Activated T-helper 2 cell treated with anti-CD3 and anti-CD28 coated beads, Interferon-gamma antibody, Interleukin-2, Interleukin-4, amounts not matched to agents 10 μg/mL and 5 μg/mL and 100 μg/mL, durations not matched to agents 14 hours and 24 hours and 36 hours (primary cell): ENCODE measurements around the gene SDSL. TPM values are rescaled to one million over a fixed set of nuclear protein-coding genes. Genes with fewer than 3 reads are reported as not detected.

Experiments used
- DNase-seq: peaks from one replicate; pipeline ENCODE4 v3.0.0; 2021; ENCODE audit warnings: low spot score
- H3K27ac Mint-ChIP-seq: one replicate; pipeline ENCODE4 v1.8.0; 2021; ENCODE audit warnings: mixed read lengths
- H3K27me3 Mint-ChIP-seq: one replicate; pipeline ENCODE4 v1.8.0; 2021; ENCODE audit warnings: low read depth, mixed read lengths
- H3K36me3 Mint-ChIP-seq: one replicate; pipeline ENCODE4 v1.8.0; 2021; ENCODE audit warnings: low read depth, mixed read lengths
- H3K4me1 Mint-ChIP-seq: one replicate; pipeline ENCODE4 v1.8.0; 2021; ENCODE audit warnings: low read depth, mixed read lengths
- H3K4me3 Mint-ChIP-seq: one replicate; pipeline ENCODE4 v1.8.0; 2021; ENCODE audit warnings: low read depth, mild to moderate bottlenecking, moderate library complexity, mixed read lengths
- H3K9me3 Mint-ChIP-seq: one replicate; pipeline ENCODE4 v1.8.0; 2021; ENCODE audit warnings: mixed read lengths
- intact Hi-C: fragments of 100-400 bp; cut with micrococcal nuclease; formaldehyde crosslinking; loops from one replicate; pipeline ENCODE4 v1.15.1; 2023
- total RNA-seq: library from RNA; stranded (reverse); gene quantifications from 2 replicates; pipeline ENCODE4 v1.2.3, GENCODE V29; 2022

SDSL gene
- total RNA-seq, 1 donor from 2014 or later, result 0.46 TPM

DNA sequence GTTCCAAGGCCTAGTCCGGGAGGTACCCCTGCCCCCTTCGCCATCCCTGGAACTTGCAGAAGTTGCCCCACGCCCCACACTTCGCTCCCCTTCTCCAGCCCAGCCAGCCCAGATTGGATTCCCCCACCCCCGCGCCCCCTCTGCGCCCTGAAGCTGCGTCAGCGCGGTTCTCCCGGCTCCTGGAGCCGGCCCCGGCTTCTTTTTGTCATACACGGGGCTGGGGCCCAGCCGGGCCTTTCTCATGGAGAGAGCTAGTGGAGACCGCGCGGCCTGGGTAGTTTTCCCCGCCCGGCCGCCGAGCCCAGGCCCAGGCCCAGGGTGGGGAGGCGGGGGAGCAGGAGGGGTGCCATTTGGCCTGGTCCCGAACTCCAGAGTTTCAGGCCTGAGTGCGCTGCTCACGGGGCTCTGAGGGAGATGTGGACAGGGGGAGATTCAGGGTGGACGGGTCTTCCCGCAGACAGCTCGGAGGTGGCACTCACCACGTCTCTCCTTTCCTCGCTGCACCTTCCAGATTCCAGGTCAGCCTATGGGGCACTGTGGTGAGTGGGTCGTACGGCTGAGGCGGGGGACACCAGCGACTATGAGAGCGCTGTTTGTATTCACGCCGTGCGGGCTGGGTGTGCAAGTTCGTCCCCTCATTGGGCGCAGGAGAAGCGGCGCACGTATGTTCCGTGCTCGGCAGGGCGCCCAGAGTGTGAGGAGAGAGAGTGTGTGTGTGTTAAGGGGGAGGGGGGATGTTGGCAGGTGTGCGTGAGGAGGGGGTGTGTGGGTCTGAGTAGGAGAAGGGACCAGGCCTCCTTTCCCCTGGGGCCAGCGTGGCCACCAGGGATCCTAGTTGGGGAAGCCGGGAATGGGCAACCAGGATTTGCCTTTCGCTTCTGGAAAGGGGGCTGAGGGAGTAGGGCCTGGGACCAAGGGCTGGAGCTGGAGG is 50.3 kb downstream of the SDSL start:
- H3K27me3 Mint-ChIP-seq, result peaks cover 81% of the 10 kb centered on the region
- H3K4me1 Mint-ChIP-seq, result peaks cover 3% of the 10 kb centered on the region
- no peak overlapping the region for H3K27ac Mint-ChIP-seq
- no peaks in the 10 kb centered on the region for H3K36me3 Mint-ChIP-seq
- no peaks in the 10 kb centered on the region for H3K9me3 Mint-ChIP-seq
- H3K4me3 Mint-ChIP-seq, result no peak overlapping the region
- intact Hi-C loops, result no loop called here
- no peak for DNase-seq

DNA sequence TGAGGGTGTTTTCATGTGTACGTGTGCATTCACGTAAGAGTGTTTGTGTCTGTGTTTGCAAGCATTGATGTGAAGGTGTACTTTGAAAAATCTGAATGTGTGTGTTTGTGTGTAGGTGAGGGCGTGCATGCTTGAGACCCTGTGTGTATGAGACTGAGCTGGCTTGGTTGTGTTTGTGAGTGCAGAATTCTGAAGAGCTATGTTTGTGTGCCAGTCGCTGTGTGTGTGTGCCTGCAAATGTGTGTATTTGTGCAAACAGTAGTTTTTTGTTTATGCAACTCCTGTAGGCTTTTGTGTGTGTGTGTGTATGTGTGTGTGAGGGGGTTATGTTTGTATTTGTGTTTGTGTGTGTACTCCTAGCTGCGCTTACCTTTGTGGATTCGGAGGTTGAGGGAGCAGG is 51.2 kb downstream of the SDSL start:
- no peak for DNase-seq
- H3K27ac Mint-ChIP-seq, result no peak overlapping the region
- H3K4me3 Mint-ChIP-seq, result no peak overlapping the region
- peaks cover 3% of the 10 kb centered on the region for H3K4me1 Mint-ChIP-seq
- intact Hi-C loops, result no loop called here
- no peaks in the 10 kb centered on the region for H3K36me3 Mint-ChIP-seq
- H3K27me3 Mint-ChIP-seq, result peaks cover 86% of the 10 kb centered on the region
- H3K9me3 Mint-ChIP-seq, result no peaks in the 10 kb centered on the region

DNA sequence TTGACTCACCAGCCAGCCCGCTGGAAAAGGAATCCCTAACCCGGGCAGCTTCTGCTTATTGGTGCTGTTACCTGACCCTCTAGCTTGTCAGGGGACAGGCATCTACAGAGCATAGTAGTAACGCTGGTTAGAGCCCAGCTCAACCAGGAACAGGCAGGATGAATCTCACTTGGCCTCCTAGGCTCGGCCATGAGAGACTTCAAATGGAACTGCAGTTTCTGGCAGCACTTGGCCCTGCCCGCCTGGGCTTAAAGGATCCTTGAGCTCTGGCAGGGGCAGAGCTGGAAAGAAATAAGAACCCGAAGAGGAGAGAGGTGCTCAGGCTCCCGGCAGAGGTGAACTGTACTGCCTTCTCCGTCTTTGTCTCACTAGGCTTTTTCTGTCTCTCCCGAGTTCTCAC is 51.8 kb downstream of the SDSL start:
- H3K4me1 Mint-ChIP-seq, result peaks cover 3% of the 10 kb centered on the region
- H3K27ac Mint-ChIP-seq, result no peak overlapping the region
- H3K9me3 Mint-ChIP-seq, result no peaks in the 10 kb centered on the region
- H3K27me3 Mint-ChIP-seq, result peaks cover 85% of the 10 kb centered on the region
- DNase-seq, result no peak
- intact Hi-C loops, result loop anchor here (2.0 kb wide), 1 partner anchor 1221 kb away; no protein-coding TSS in a partner anchor
- no peaks in the 10 kb centered on the region for H3K36me3 Mint-ChIP-seq
- H3K4me3 Mint-ChIP-seq, result no peak overlapping the region

DNA sequence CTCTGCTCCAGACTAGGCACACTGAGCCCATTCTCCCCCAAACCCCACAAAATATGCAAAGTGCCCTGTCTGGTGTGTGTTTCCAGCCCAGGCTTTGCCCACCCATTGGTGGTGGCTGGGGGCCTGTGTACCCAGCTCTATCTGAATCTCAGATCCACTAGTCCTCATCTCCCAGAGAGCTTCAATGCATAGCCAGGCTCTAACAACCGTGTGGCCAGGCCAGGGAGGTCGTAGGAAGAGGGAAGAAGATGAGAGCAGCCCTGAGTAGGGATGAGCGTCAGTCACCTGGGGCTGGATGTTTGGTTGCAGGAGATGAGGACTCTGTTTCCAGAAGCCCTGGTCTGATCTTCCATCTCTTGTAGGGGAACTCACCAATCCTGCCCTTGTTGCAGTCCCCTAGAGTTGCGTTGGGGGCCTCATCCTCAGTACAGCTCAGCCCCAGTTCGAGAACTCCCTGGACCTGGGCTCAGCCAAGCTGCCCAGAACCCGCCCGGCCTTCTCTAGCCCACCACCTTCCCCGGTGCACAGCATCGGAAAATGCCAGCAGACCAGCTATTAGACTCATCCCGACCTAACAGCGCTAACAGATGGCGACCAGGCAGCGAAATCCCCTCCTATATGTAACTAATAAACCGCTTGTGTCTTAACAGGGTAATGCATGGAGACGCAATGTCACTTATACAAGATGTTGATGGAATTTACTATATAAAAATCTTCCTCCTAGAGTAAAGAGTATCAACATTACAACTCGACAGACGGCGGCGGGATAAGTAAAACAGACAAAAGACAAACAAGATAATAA is 52.7 kb downstream of the SDSL start:
- intact Hi-C loops, result loop anchor here (1.0 to 2.0 kb wide), 2 partner anchors 10 to 1220 kb away; no protein-coding TSS in a partner anchor
- no peaks in the 10 kb centered on the region for H3K9me3 Mint-ChIP-seq
- H3K27me3 Mint-ChIP-seq, result peaks cover 84% of the 10 kb centered on the region
- H3K4me1 Mint-ChIP-seq, result peaks cover 5% of the 10 kb centered on the region
- no peaks in the 10 kb centered on the region for H3K36me3 Mint-ChIP-seq
- H3K27ac Mint-ChIP-seq, result no peak overlapping the region
- DNase-seq, result no peak
- no peak overlapping the region for H3K4me3 Mint-ChIP-seq

DNA sequence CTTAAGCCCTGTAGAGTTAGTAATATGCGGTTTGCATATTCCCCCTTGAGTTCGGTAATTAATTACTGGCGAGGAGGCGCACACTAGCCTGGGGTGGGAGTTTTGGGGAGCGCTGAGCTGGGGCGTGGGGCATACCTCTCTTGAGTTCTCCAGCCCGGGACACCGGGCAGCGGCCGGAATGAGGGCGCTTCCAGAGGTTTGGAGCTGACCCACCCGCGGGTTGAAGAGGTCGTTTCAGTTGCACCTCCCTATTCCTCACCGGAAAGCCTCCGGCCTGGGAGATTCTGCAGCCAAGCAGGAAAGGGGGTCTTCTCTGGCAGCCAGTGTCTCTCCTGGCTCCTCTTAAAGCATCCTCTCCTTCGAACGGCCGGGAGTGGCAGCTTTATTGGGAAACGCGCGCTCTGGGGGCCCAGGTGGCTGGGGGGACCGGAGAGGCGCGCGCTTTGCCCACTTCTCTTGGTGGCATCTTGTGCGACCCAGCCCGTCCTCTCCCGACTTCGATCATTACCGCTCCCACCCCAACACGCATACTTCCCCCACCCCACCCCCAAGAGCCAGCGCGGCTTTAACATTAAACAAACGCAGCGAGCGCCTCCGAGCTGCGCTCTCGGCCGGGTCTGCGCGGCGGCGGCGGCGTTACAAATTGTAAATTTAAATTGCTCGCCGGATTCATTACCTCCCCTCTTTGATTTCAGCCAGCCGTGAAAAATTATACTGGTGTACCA is 53.4 kb downstream of the SDSL start:
- Mint-ChIP-seq H3K36me3 (no peaks in the 10 kb centered on the region), H3K4me1 (peaks cover 5% of the 10 kb centered on the region), H3K4me3 (no peak overlapping the region), H3K27ac (no peak overlapping the region), H3K9me3 (no peaks in the 10 kb centered on the region), H3K27me3 (peaks cover 86% of the 10 kb centered on the region)
- DNase-seq, result no peak
- intact Hi-C loops, result loop anchor here (1.0 to 2.0 kb wide), 2 partner anchors 10 to 1219 kb away; no protein-coding TSS in a partner anchor

DNA sequence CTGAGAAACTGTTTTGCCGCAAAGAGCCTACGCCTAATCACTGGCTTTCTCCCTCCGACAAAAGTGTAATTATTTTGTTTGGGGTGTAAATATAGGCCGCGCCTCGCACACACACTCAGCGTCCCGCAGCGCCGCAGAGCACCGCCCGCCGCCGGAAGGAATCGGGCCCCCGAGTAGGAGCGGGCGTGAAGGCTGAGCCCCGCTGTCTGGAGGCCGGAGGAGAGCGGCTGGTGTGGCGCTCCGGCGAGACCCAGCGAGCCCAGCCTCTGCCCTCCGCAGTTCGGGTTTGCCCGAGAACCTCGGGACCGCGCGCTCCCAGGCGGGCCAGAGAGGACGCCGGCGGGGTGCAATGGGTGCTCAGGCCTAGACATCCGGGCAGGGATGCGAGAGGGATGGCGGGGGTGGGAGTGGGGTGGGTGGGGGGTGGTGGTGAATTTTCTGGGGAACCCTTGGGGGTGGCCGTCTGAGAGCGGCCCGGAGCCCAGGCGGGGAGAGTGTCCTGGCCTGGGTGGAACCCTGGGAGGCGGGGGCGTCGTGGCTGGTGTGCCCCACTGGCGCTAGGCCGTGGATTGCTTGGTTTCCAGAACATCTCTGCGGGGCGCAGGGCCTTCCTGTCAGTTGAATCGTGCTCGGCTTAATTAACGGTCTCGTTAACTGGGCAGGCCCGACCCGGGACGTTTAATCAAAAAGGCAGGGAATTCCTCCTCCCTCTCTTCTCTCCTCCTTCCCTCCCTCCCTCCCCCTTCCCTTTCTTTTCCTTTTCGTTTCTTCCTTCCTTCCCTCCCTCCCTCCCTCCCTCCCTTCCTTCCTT is 54.2 kb downstream of the SDSL start:
- no peak for DNase-seq
- Mint-ChIP-seq H3K27ac (no peak overlapping the region), H3K9me3 (no peaks in the 10 kb centered on the region), H3K27me3 (peaks cover 83% of the 10 kb centered on the region), H3K4me3 (no peak overlapping the region), H3K4me1 (peaks cover 5% of the 10 kb centered on the region), H3K36me3 (no peaks in the 10 kb centered on the region)
- intact Hi-C loops, result no loop called here

DNA sequence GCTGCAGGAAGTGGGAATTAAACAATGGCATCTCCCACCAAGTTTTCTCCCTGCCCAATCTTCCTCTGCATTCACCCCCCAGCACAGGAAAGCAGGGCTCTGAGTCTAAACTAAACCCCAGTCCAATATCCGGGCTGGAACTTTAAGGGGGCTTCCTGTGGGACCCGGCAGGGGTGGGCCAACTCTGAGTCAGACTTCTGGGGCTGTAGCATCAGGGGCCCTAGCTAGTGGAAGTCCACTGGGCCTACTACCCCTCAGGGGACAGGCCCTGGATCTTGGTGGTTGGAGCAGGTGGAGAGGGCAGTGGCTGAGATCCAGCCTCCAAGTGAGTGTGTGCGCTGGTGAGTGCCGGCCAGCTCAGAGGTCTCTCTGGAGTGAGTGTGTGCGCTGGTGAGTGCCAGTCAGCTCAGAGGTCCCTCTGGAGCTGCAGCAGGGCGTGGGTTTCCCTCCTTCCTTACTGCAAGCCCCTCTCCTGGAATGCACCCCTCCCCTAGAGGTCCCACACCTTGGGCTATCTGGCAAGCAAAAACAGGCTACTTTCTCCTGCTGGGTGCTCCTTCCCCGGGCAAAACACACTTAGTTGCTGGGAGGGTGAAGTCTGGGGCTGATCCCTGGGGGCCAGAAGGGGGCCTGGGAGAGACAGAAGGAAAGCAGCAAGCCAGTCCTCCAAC is 55.1 kb downstream of the SDSL start:
- H3K4me3 Mint-ChIP-seq, result no peak overlapping the region
- peaks cover 5% of the 10 kb centered on the region for H3K4me1 Mint-ChIP-seq
- peaks cover 80% of the 10 kb centered on the region for H3K27me3 Mint-ChIP-seq
- intact Hi-C loops, result no loop called here
- H3K36me3 Mint-ChIP-seq, result no peaks in the 10 kb centered on the region
- H3K9me3 Mint-ChIP-seq, result no peaks in the 10 kb centered on the region
- no peak overlapping the region for H3K27ac Mint-ChIP-seq
- no peak for DNase-seq

DNA sequence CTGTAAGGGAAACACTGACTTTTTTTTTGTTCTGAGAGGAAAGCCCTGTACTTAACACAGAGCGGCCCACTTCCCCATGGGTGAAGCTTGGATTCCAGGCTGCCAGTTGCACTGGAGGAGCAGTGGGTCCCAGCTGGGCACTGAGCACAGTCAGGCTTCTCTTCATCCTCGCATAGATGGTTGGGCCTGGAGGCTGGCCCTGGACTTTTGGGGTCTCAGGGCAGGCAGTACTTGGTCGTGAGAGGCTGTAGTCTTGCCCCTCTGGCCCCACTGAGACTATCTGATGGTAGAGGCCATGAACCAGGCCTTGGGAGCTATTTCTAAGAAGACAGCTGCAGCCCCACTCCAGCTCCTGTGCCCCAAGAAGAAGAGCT is 55.6 kb downstream of the SDSL start:
- intact Hi-C loops, result no loop called here
- no peak overlapping the region for H3K4me3 Mint-ChIP-seq
- H3K36me3 Mint-ChIP-seq, result no peaks in the 10 kb centered on the region
- no peaks in the 10 kb centered on the region for H3K9me3 Mint-ChIP-seq
- no peak overlapping the region for H3K27ac Mint-ChIP-seq
- peaks cover 5% of the 10 kb centered on the region for H3K4me1 Mint-ChIP-seq
- DNase-seq, result no peak
- H3K27me3 Mint-ChIP-seq, result peaks cover 77% of the 10 kb centered on the region

DNA sequence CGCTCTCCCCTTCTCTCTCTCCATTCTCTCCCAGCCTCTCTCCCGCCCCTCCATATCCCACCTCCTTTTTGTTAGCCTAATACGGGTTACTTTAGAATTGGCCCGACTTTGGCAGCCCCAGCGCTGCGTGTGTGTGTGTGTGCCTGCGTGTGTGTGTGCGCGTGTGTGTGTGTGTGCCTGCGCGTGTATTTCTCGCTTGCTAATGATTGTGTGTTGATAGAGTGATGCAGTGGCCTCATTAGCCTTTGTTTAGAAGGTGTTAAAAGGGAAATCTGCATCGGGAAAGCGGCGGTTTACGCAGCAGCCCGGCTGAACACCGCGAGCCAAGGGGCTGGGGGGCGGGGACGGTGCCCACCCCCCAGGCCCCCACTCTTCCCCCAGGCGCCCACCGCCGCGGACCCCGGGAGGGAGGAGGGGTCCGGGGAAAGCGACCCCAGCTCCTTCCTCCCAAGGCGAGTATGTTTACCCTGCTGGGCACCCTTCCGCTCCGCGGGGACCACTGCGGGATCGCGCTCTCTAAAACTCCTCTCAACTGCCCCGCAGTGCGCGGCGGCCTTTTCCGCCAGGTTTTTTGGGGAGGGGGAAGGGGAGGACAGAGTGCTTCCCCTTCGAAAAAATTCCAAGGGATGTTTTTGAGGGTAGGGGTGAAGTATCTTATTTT is 56.3 kb downstream of the SDSL start:
- H3K4me3 Mint-ChIP-seq, result no peak overlapping the region
- H3K9me3 Mint-ChIP-seq, result no peaks in the 10 kb centered on the region
- peaks cover 71% of the 10 kb centered on the region for H3K27me3 Mint-ChIP-seq
- no peaks in the 10 kb centered on the region for H3K36me3 Mint-ChIP-seq
- DNase-seq, result no peak
- no peak overlapping the region for H3K27ac Mint-ChIP-seq
- intact Hi-C loops, result no loop called here
- peaks cover 5% of the 10 kb centered on the region for H3K4me1 Mint-ChIP-seq

DNA sequence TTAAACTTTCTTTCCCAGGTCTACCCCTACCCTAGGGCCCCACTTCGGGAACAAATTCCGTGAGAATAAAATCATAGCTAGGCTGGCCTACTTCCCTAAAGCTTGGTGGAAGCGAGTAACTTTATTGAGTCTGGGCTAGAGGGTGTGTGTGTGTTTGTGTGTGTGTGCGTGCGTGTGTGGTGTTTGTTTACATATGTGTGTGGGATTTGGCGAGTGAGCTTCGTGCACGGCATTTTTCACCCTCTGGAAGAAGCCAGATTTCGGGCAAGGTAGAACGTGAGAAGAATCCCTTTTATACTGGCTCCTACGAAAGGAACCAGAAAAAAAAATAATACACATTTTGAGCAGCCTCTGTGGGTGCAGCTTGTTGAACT is 57.0 kb downstream of the SDSL start:
- DNase-seq, result no peak
- intact Hi-C loops, result no loop called here
- H3K4me3 Mint-ChIP-seq, result no peak overlapping the region
- H3K27me3 Mint-ChIP-seq, result peaks cover 65% of the 10 kb centered on the region
- H3K4me1 Mint-ChIP-seq, result peaks cover 4% of the 10 kb centered on the region
- H3K9me3 Mint-ChIP-seq, result no peaks in the 10 kb centered on the region
- peak overlapping the region; percentile 7 for H3K27ac Mint-ChIP-seq
- no peaks in the 10 kb centered on the region for H3K36me3 Mint-ChIP-seq

DNA sequence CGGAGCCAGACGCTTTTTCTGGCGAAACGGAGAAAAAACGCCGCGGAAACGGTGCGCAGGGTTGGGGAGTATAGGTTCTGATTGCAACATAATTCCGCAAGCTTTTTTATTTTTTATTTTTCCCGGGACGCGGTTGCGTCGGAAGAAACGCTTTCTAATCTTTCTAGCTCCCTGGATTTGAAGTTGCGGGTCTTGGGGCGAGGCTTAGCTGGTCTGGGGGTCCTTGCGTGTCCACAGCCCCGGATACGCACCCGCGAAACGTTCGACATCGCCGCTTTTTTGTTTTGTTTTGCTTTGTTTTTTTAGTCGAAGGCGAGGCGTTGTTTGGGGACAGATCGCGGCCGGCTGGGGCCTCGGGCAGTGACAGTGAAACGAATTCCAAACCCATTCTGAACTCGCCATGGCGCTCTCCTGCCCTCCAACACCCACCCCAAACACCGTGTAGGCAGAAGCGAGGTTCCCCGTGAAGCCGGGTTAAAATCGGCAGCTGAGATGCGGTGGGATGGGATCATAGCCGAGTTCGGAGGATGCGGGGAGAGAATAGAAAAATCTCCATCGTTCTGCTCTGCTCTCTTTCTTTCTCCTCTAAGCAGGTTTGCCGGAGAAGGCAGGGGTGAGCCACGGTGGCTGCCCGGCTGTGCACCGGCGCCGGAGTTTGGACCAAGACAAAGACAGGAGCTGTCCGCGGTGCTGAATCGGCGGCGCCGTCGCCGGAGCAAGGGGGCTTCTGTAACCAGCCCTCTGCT is 57.6 kb downstream of the SDSL start:
- H3K9me3 Mint-ChIP-seq, result no peaks in the 10 kb centered on the region
- peaks cover 61% of the 10 kb centered on the region for H3K27me3 Mint-ChIP-seq
- peaks cover 2% of the 10 kb centered on the region for H3K4me1 Mint-ChIP-seq
- intact Hi-C loops, result loop anchor here (2.0 kb wide), 1 partner anchor 15 kb away; no protein-coding TSS in a partner anchor
- peak overlapping the region; percentile 58 for H3K27ac Mint-ChIP-seq
- DNase-seq, result peak; percentile 30
- no peak overlapping the region for H3K4me3 Mint-ChIP-seq
- H3K36me3 Mint-ChIP-seq, result no peaks in the 10 kb centered on the region
